Fibroblast of pulmonary artery (primary cell): ENCODE results near the gene ECT2L.

Experiments used
- DNase-seq: peaks from one replicate; pipeline ENCODE4 v3.0.0-alpha.2; 2010; ENCODE audit warnings: low read depth
- H3K4me3 ChIP-seq: replicated peaks from 2 replicates; pipeline ENCODE4 v1.5.1; 2011; ENCODE audit warnings: low read depth, mild to moderate bottlenecking, control low read depth, low read length, moderate library complexity
- TF ChIP-seq, protein P1 (sequence below): IDR thresholded peaks from 2 replicates; pipeline ENCODE4 v1.5.1; 2011; ENCODE audit warnings: mild to moderate bottlenecking, control low read depth, low read length, inconsistent platforms; ENCODE audit errors: missing control alignments

Gene ECT2L

DNA sequence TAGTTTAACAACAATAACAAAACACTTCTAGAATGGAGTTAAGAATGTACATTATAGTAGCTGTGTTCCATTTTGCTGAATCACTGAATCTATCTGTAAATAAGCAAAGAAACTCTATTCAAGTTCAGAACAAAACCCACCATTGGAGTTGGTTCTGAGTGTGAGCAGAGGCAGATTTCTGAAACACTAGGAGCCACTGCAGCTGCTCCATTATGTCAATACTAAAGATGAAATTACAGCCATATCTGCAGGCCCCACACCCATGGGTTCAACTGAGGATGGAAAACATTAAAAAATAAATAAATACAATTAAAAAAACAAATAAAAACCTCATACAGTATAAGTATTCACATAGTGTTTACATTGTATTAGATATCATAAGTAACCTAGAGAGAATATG is 101.1 kb downstream of the ECT2L start:
- H3K4me3 ChIP-seq, result no peak overlapping the region
- TF ChIP-seq, protein P1, sequence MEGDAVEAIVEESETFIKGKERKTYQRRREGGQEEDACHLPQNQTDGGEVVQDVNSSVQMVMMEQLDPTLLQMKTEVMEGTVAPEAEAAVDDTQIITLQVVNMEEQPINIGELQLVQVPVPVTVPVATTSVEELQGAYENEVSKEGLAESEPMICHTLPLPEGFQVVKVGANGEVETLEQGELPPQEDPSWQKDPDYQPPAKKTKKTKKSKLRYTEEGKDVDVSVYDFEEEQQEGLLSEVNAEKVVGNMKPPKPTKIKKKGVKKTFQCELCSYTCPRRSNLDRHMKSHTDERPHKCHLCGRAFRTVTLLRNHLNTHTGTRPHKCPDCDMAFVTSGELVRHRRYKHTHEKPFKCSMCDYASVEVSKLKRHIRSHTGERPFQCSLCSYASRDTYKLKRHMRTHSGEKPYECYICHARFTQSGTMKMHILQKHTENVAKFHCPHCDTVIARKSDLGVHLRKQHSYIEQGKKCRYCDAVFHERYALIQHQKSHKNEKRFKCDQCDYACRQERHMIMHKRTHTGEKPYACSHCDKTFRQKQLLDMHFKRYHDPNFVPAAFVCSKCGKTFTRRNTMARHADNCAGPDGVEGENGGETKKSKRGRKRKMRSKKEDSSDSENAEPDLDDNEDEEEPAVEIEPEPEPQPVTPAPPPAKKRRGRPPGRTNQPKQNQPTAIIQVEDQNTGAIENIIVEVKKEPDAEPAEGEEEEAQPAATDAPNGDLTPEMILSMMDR, result no peak
- DNase-seq, result no peak

DNA sequence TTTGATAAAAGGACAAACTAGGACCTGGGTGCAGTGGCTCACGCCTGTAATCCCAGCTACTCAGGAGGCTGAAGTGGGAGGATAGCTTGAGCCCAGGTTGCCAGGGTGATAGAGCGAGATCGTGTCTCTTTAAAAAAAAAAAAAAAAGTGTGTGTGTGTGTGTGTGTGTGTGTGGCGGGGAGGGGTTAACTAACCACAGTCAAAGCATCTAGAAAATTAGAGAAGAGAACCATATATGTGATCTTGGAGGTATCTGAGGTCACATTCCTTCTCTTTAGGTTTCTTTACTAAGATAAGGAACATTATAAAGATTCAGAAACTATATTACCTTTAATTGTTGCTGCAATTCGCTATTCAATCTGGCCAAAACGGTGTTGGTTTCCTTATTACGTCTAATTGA is 111.3 kb downstream of the ECT2L start:
- no peak overlapping the region for H3K4me3 ChIP-seq
- no peak for DNase-seq
- TF ChIP-seq, protein P1, result no peak

DNA sequence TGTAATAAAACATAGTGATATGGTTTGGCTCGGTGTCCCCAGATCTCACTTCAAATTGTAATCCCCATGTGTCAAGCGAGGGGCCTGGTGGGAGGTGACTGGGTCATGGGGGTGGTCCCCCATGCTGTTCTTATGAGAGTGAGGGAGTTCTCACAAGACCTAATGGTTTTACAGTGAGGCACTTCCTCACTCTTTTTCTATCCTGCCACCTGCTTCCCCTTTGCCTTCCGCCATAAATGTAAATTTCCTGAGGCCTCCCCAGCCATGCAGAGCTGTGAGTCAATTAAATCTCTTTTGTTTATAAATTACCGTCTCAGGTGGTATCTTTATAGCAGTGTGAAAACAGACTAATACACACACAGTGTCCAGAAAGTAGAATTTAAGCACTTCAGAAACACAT is 113.6 kb downstream of the ECT2L start:
- no peak for DNase-seq

DNA sequence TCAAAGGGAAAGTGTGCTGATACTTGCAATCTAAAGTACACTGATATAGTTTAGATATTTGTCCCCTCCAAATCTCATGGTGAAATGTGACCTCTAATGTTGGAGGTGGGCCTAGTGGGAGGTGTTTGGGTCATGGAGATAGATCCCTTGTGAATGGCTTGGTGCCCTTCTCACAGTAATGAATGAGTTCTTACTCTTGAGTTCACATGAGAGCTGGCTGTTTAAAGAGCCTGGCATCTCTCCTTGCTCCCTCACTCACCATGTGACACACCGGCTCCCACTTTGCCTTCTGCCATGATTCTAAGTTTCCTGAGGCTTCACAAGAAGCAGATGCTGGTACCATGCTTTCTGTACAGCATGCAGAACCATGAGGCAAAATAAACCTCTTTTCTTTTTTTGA is 114.1 kb downstream of the ECT2L start:
- no peak overlapping the region for H3K4me3 ChIP-seq
- no peak for DNase-seq
- TF ChIP-seq, protein P1, result no peak

More for the DNA sequence above, 113.6 kb downstream of the ECT2L start:
- TF ChIP-seq, protein P1, result no peak
- no peak overlapping the region for H3K4me3 ChIP-seq

DNA sequence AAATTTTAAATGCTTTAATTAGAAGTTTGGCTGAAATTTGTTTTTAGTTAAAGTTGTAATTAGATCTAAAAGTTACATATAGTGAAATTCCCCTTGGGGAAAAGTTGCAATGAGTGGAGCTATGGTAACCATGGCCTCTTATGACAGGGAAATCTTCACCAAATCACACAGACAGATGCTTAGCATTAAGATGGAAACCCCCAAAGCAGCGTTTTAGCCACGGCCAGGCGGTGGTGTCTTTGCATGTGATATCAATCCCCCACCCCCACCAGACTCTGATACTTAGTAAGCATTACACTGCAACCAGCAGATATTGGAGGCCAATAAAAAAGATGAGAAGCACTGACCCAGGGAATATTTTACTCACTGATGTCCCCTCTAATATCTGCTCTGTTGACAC is 116.4 kb downstream of the ECT2L start:
- DNase-seq, result no peak
- TF ChIP-seq, protein P1, result no peak
- H3K4me3 ChIP-seq, result no peak overlapping the region

DNA sequence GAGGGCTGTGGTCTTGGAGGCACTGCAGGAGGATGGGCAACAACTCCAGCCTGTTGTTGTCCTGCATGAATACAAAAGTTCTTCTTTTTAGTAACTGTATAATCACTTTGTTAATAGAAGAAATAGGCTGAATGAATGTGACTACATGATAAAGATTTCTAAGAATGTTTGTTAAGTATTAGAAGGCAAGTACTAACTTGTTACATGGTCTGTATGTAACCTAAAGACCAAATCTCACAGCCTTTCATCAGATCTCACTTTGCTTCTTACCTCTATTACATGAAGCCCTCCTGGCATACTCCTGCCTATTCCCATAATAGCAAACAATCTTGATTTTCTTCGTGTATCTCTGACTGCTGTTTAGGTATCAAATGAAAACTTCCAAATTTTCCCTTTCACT is 118.8 kb downstream of the ECT2L start:
- no peak overlapping the region for H3K4me3 ChIP-seq
- TF ChIP-seq, protein P1, result no peak
- no peak for DNase-seq

DNA sequence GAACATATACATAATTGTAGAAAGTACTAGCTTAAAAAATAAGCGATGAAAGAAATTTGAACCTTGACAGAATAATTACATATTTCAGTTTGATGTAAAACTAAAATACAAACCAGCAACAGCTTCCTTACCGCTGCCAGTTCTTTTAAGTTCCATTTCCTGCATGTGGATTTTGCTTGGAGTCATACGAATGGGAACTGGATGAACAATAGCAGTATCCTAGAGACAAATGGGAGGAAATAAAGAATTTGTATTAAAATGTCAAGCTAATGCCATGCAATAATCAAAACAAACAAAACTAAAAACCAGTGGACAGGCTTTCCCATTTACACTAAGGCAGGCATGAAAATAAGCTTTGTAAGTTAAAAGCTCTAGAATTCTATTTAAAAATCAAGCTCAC is 125.0 kb downstream of the ECT2L start:
- H3K4me3 ChIP-seq, result no peak overlapping the region
- no peak for DNase-seq
- TF ChIP-seq, protein P1, result no peak
